ENCODE results near the gene LIMS2. TPM values are rescaled to one million over a fixed set of nuclear protein-coding genes. Genes with fewer than 3 reads are reported as not detected.
A peak's percentile ranks its signal among the peaks of the same experiment; 100 is the strongest.

The LIMS2 gene
- total RNA-seq, 1 experiment from 2014 or later: 0.48 TPM

DNA sequence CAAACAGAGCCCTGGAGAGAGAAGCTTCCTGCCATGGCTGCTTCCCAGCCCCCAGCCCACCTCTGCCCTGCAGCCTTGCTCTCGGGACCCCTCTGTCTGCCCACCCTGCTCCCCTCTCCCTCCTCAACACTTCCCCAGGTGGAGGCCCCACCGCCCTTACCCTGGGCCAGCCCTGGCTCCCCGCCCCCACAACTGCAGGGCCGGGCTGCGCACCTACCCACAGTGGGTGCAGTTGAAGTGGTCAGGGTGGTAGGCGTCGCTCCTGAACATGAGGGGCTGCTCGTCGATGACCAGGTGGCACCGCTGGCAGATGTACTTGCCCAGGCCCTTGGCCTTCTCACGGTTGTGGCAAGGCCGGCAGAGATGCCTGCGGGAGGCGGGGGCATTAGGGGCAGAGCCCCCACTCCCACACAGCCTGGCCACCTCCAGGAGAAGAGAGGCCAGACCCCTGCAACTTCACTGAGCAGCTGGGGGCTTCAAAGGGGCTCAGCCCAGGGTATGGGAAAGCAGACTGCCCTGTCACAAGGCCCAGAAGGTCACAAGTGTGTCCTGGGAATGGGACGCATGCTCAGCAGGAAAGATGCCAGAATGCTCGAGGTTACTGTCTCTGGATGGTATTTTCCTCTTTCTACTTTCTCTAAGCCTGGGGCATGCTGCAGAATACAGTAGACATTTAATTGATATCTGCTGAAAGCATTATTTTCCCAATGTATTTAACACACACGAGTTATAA, 32.5 kb downstream of the LIMS2 start:
- in situ Hi-C loops (cut with HindIII; ENCODE audit: low pct_unique_long_range_greater_than_20kb, low sequenced_read_pairs): no loop called here
- DNase-seq (ENCODE audit: low read depth, low spot score): no peak

- no peak for DNase-seq (ENCODE audit: low read depth, low spot score)
- in situ Hi-C loops (cut with HindIII; ENCODE audit: low pct_unique_long_range_greater_than_20kb, low sequenced_read_pairs): no loop called here
Measured at GRCh38 chr2:127641846-127642507, 33.4 kb downstream of the LIMS2 start.

DNA sequence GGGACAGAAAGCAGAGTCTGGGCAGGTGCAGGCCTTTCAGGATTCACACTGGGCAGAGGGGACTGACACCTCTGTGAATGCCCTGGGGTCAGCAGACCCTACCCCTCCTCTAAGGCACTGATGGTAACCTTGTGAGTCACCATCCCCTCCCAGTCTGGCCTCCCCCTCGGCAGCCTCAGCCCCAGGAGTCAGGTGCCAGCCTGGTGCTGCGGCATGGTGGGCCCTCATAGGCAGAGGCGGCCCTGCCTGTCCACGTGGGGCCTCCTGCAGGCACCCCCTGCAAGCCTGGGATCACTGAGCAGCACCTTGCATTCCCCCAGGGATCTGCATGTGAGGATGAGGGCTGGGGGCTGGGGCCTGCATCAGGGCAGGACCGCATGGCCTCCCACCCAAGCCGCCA, 34.2 kb downstream of the LIMS2 start:
- no peak for DNase-seq (ENCODE audit: low read depth, low spot score)
- in situ Hi-C loops (cut with HindIII; ENCODE audit: low pct_unique_long_range_greater_than_20kb, low sequenced_read_pairs): no loop called here

DNA sequence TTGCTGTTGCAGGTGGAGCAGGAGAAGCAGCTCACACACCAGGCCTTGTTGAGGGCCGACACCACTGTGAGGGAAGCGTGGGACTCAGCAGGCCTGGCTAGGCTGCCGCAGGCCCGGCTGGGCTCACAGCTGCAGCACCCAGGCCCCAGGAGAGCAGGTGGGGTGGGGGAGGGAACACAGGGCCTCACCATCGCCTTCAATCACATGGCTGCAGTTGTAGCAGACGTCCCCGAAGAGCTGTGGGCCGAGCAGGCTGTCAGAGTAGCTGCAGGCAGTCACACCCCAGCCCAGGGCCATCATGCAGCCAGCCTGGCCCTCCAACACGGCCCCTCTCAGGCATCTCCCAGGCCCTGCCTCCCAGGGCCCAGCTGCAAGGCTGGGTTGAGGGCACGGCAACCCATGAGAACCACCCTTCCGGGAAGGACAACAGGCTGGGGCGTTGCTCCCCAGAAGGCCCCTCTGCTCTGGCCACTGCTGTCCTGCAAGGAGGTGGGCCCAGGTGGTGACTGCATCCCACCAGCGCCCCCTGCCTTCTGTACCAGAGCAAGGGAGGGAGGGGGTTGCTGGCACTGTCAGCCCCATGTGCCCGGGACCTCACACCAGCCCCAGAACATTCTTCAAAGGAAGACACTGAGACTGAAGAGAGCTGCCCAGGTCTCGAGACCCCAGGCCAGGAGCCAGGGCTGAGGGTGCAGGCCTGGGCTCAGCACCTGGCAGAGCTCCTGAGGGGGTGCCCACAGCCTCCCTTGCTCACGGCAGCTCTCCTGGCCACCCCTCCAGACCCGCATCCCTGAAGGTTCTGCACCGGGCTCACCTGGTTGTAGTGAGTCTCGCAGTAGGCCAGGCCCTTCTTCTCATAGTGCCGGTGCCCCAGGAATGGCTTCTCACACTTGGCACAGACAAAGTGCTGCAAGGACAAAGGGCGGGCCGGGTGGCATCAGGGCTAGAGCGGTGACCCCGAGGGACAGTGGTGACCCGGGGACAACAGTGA, 35.0 kb downstream of the LIMS2 start:
- peak; percentile 11 for DNase-seq (ENCODE audit: low read depth, low spot score)

DNA sequence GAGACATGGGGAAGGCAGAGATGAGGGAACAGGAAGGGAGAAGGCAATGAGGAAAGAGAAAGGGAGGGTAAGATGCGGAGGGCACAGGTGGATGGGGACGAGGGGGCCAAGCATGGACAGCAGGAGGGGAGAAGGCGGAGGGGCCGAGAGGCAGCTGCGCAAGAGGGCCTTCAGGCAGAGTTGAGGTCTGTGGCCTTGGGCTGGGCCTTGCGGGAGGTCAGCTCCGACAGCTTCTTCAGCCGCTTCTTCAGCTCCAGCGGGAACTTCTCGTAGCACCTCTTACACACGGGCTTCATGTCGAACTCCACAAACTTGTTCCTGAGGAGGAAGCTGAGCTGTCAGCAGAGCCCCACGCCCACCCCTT, 36.2 kb downstream of the LIMS2 start:
- in situ Hi-C loops (cut with HindIII; ENCODE audit: low pct_unique_long_range_greater_than_20kb, low sequenced_read_pairs): no loop called here
- no peak for DNase-seq (ENCODE audit: low read depth, low spot score)

More for the DNA sequence above, 35.0 kb downstream of the LIMS2 start:
- in situ Hi-C loops (cut with HindIII; ENCODE audit: low pct_unique_long_range_greater_than_20kb, low sequenced_read_pairs): no loop called here

DNA sequence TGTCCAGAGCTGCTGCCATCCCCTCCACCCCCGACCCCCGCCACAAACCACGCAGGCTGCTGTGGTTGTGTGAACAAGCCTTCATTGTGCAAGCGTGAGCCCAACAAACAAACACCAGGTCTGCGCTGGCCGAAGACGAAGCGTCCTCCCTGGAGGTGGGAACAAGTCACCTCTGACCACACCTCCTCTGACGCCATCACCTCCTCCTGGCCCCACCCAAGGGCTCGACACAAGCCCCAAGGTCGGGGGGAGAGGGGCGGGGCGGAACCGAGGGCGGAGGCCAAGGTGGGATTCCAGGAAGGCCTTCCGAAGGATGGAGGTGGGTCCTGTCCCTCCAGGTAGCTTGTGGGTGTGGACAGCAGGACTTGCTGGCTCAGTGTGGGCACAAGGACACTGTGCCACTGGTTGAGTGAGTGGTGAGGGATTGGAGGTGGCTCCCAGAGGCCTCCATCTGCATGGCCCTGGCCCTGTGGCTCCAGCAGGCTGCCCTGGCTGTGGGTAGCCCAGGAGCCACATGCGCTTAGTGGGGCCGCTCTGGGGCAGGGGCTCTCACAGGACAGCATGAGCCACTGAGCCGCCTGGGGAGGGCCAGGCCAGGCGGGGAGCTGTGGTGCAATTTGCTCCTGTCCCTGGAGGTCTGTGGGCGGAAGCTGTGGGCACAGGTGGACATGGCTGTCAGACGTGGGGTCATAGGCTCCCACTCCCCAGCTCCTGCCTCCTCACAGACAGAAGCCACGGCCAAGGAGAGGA, 36.8 kb downstream of the LIMS2 start:
- DNase-seq (ENCODE audit: low read depth, low spot score): no peak
- in situ Hi-C loops (cut with HindIII; ENCODE audit: low pct_unique_long_range_greater_than_20kb, low sequenced_read_pairs): no loop called here

GRCh38 chr2:127637725-127638252, 37.5 kb downstream of the LIMS2 start:
- in situ Hi-C loops (cut with HindIII; ENCODE audit: low pct_unique_long_range_greater_than_20kb, low sequenced_read_pairs): no loop called here
- peak; percentile 38 for DNase-seq (ENCODE audit: low read depth, low spot score)

DNA sequence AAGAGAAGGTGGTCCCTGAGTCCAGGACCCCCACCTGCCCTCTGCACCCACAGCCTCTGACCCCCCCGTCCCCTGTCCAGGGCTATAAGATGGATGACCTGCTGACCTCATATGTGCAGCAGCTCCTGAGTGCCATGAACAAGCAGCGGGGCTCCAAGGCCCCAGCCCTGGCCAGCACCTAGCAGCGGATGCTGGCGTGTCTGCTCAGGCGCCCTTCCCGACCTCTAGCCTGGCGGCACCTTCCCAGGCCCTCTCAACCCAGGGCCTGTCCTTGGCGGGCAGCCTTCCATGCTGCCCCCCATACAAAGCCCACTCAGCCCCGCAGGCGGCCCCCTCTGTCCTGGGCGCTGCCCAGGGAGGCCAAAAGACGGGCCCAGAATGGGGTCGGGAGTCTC, 38.1 kb downstream of the LIMS2 start:
- no peak for DNase-seq (ENCODE audit: low read depth, low spot score)
- in situ Hi-C loops (cut with HindIII; ENCODE audit: low pct_unique_long_range_greater_than_20kb, low sequenced_read_pairs): no loop called here

GRCh38 chr2:127636248-127637235, 38.8 kb downstream of the LIMS2 start:
- in situ Hi-C loops (cut with HindIII; ENCODE audit: low pct_unique_long_range_greater_than_20kb, low sequenced_read_pairs): no loop called here
- DNase-seq (ENCODE audit: low read depth, low spot score): no peak

- in situ Hi-C loops (cut with HindIII; ENCODE audit: low pct_unique_long_range_greater_than_20kb, low sequenced_read_pairs): no loop called here
- DNase-seq (ENCODE audit: low read depth, low spot score): no peak
Measured at GRCh38 chr2:127635380-127636237, 39.7 kb downstream of the LIMS2 start.

- DNase-seq (ENCODE audit: low read depth, low spot score): no peak
- in situ Hi-C loops (cut with HindIII; ENCODE audit: low pct_unique_long_range_greater_than_20kb, low sequenced_read_pairs): no loop called here
Measured at GRCh38 chr2:127634626-127635379, 40.5 kb downstream of the LIMS2 start.

GRCh38 chr2:127634066-127634617, 41.2 kb downstream of the LIMS2 start:
- no peak for DNase-seq (ENCODE audit: low read depth, low spot score)
- in situ Hi-C loops (cut with HindIII; ENCODE audit: low pct_unique_long_range_greater_than_20kb, low sequenced_read_pairs): no loop called here

DNA sequence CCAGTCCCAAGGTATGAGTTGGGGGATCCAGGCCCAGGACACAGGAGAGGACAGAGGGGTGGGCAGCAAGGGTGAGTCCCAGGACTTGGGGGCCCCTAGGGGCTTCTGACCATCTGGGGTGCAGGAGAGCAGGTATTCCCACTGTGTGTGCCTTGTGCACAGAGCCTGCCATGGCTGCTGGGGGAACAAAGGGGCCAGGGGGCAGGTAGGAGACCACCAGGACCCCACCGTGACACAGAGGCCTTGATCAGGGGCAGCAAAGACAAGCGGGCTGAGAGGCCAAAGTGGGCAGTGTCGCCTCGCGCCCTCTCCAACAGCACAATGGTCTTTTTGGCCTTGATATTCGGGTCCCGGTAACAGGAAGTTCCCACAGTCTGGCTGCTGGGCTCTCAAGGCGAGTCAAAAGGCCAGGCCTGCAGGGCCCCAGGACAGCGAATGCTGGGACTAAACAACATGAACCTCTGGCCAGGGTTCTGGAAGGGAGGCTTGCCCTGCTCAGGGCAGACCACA, 41.7 kb downstream of the LIMS2 start:
- in situ Hi-C loops (cut with HindIII; ENCODE audit: low pct_unique_long_range_greater_than_20kb, low sequenced_read_pairs): no loop called here
- no peak for DNase-seq (ENCODE audit: low read depth, low spot score)
